ENCODE data around the gene EID1.

EID1 gene

DNA sequence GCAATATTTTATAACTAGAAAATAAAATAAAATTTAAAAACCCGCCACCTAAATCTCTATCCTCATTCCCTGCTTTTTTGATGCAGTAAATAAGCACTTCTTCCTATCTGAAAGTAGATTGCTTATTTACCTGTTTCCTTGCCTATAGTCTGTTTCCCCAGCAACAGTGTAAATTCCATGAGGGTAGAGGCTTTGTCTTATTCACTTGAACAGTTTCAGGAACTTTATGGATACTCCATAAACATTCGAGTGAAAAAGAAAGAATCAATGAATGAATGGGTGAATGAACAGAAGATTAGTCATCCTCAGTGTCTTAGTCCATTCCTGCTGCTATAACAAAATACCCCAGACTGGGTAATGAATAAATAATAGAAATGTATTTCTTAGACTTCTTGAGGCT is 44.1 kb downstream of the EID1 start:
- WGBS, 2 donors (ENCODE audit: extremely low coverage in 2 of 2, insufficient read length in 2 of 2, insufficient replicate concordance in 1 of 2): no CpG with 5 or more reads among the region's 2 CpGs
- Histone ChIP-seq H3K23ac (ENCODE audit: low read depth, low read length, poor library complexity) (no peak overlapping the region), H3K36me3 (replicated peaks in 1 of 2; ENCODE audit: control insufficient read depth in 2 of 2, insufficient read depth in 2 of 2, low read length in 2 of 2) (no peaks in the 10 kb centered on the region), H3K4me3 (ENCODE audit: low read length in 2 of 2) (no peak overlapping the region), H2BK12ac (ENCODE audit: low read length) (no peak overlapping the region), H2AFZ (ENCODE audit: low read length) (no peak overlapping the region), H3K4ac (ENCODE audit: low read length) (no peak overlapping the region), H3K18ac (ENCODE audit: low read length) (no peak overlapping the region), H3K9ac (ENCODE audit: low read depth, low read length, poor library complexity) (no peak overlapping the region), H3K27ac (replicated peaks; ENCODE audit: low read length) (no peak overlapping the region), H3K27me3 (ENCODE audit: control insufficient read depth in 3 of 3, insufficient read depth in 3 of 3, low read depth in 1 of 3, low read length in 3 of 3) (no peaks in the 10 kb centered on the region), H2BK120ac (ENCODE audit: low read depth, low read length) (no peak overlapping the region), H3K4me2 (ENCODE audit: insufficient read depth, low read length, poor library complexity, severe bottlenecking) (no peak overlapping the region), H4K91ac (ENCODE audit: low read depth, low read length, poor library complexity) (no peak overlapping the region), H3K79me1 (ENCODE audit: low read depth, low read length) (no peaks in the 10 kb centered on the region), H2BK15ac (ENCODE audit: low read length) (no peak overlapping the region), H3K14ac (ENCODE audit: low read length) (no peak overlapping the region), H2AK5ac (ENCODE audit: low read depth, low read length) (no peak overlapping the region), H3K4me1 (ENCODE audit: control insufficient read depth in 2 of 2, insufficient read depth in 1 of 2, low read depth in 1 of 2, low read length in 2 of 2) (no peaks in the 10 kb centered on the region), H3K9me3 (replicated peaks in 1 of 2; ENCODE audit: control insufficient read depth in 2 of 2, insufficient read depth in 1 of 2, low read depth in 1 of 2, low read length in 2 of 2) (no peaks in the 10 kb centered on the region), H2BK5ac (ENCODE audit: low read length) (no peak overlapping the region), H4K8ac (ENCODE audit: low read depth, low read length) (no peak overlapping the region)
- DNase-seq (ENCODE audit: low spot score): no peak

DNA sequence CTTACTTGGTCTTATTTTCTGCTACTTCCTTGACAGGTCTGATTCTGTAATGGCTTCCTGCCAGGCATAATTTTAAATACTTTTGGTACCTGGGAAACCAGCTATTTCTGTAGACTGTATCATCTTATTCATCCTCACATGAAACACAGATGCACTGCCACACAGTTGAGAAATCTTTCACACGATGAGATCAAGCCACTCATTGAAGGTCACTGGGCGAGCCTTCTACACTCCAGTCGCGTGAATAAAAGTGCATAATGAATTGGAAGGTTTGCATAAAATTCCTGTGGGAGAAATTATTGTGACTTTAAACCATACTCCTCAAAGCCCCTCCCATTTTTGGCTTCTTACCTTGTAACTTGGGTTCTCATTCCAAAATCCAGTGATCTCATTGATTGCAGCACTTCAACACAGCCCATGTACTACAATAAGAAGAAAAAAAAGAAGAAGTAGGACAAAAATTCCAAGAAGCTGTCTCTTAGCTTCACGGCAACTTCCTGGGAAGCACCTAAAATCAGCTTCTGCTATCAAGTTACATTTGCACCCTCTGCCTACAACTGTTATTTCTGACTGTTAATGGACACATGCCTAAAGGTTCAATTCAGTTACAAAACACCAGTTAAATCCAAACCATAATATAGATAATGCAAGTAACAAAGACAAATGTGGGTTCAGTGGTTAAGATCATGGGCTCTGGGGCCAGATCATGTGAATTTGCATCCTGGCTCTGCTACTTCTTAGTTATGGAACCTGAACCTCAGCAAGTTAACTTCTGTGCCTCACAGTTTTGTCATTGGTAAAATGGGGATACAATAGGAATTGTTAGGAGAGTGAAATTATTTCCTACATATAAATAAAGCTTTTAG is 46.8 kb downstream of the EID1 start:
- no peak overlapping the region for H3K23ac ChIP-seq (ENCODE audit: low read depth, low read length, poor library complexity)
- H3K36me3 ChIP-seq (replicated peaks in 1 of 2; ENCODE audit: control insufficient read depth in 2 of 2, insufficient read depth in 2 of 2, low read length in 2 of 2): no peaks in the 10 kb centered on the region
- H3K9me3 ChIP-seq (replicated peaks in 1 of 2; ENCODE audit: control insufficient read depth in 2 of 2, insufficient read depth in 1 of 2, low read depth in 1 of 2, low read length in 2 of 2): no peaks in the 10 kb centered on the region
- no peaks in the 10 kb centered on the region for H3K79me1 ChIP-seq (ENCODE audit: low read depth, low read length)
- no peak overlapping the region for H2AK5ac ChIP-seq (ENCODE audit: low read depth, low read length)
- no peak overlapping the region for H3K18ac ChIP-seq (ENCODE audit: low read length)
- H2BK5ac ChIP-seq (ENCODE audit: low read length): no peak overlapping the region
- no peak for DNase-seq (ENCODE audit: low spot score)
- H3K4me3 ChIP-seq (ENCODE audit: low read length in 2 of 2): no peak overlapping the region
- H2AFZ ChIP-seq (ENCODE audit: low read length): no peak overlapping the region
- no peak overlapping the region for H3K4me2 ChIP-seq (ENCODE audit: insufficient read depth, low read length, poor library complexity, severe bottlenecking)
- H3K27me3 ChIP-seq (ENCODE audit: control insufficient read depth in 3 of 3, insufficient read depth in 3 of 3, low read depth in 1 of 3, low read length in 3 of 3): no peaks in the 10 kb centered on the region
- peaks cover 0 to 4% of the 10 kb centered on the region in 2 donors for H3K4me1 ChIP-seq (ENCODE audit: control insufficient read depth in 2 of 2, insufficient read depth in 1 of 2, low read depth in 1 of 2, low read length in 2 of 2)
- WGBS, 2 donors (ENCODE audit: extremely low coverage in 2 of 2, insufficient read length in 2 of 2, insufficient replicate concordance in 1 of 2): no CpG with 5 or more reads among the region's 5 CpGs
- no peak overlapping the region for H2BK15ac ChIP-seq (ENCODE audit: low read length)
- H3K9ac ChIP-seq (ENCODE audit: low read depth, low read length, poor library complexity): no peak overlapping the region
- no peak overlapping the region for H4K8ac ChIP-seq (ENCODE audit: low read depth, low read length)
- H3K27ac ChIP-seq (replicated peaks; ENCODE audit: low read length): no peak overlapping the region
- no peak overlapping the region for H3K14ac ChIP-seq (ENCODE audit: low read length)
- no peak overlapping the region for H4K91ac ChIP-seq (ENCODE audit: low read depth, low read length, poor library complexity)
- no peak overlapping the region for H2BK12ac ChIP-seq (ENCODE audit: low read length)
- no peak overlapping the region for H3K4ac ChIP-seq (ENCODE audit: low read length)
- H2BK120ac ChIP-seq (ENCODE audit: low read depth, low read length): no peak overlapping the region

DNA sequence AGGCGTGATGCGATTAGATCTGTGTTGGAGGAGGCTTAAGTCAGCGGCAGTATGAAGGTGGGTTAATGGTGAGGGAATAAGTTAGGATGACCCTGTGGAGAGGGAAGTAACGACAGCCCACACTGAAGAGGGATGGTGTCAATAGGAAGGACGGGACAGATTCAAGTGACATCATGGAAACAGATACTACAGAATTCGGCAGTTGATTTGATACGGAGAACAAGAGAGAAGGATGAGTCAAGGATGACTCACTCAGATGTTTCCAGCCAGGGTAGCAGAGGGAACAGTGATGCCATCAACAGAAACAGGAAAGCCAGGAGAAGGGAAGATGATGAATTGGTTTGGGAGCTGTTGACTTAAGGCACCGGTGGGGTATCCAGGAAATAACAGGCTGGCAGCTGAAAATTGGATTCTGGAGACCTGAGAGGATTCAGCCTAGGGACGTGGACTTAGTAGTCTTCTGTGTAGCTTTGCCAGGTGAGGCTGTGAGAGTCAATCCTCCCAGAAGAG is 47.8 kb downstream of the EID1 start:
- H4K8ac ChIP-seq (ENCODE audit: low read depth, low read length): no peak overlapping the region
- H3K4me2 ChIP-seq (ENCODE audit: insufficient read depth, low read length, poor library complexity, severe bottlenecking): no peak overlapping the region
- no CpG with 5 or more reads among the region's 9 CpGs for WGBS, 2 donors (ENCODE audit: extremely low coverage in 2 of 2, insufficient read length in 2 of 2, insufficient replicate concordance in 1 of 2)
- peaks cover 0 to 4% of the 10 kb centered on the region in 2 donors for H3K4me1 ChIP-seq (ENCODE audit: control insufficient read depth in 2 of 2, insufficient read depth in 1 of 2, low read depth in 1 of 2, low read length in 2 of 2)
- H3K27ac ChIP-seq (replicated peaks; ENCODE audit: low read length): no peak overlapping the region
- no peak overlapping the region for H3K14ac ChIP-seq (ENCODE audit: low read length)
- H2AK5ac ChIP-seq (ENCODE audit: low read depth, low read length): no peak overlapping the region
- no peak overlapping the region for H3K9ac ChIP-seq (ENCODE audit: low read depth, low read length, poor library complexity)
- H3K9me3 ChIP-seq (replicated peaks in 1 of 2; ENCODE audit: control insufficient read depth in 2 of 2, insufficient read depth in 1 of 2, low read depth in 1 of 2, low read length in 2 of 2): no peaks in the 10 kb centered on the region
- H2BK120ac ChIP-seq (ENCODE audit: low read depth, low read length): no peak overlapping the region
- H2AFZ ChIP-seq (ENCODE audit: low read length): peak overlapping the region; percentile 56
- H3K4ac ChIP-seq (ENCODE audit: low read length): no peak overlapping the region
- no peaks in the 10 kb centered on the region for H3K79me1 ChIP-seq (ENCODE audit: low read depth, low read length)
- H3K27me3 ChIP-seq (ENCODE audit: control insufficient read depth in 3 of 3, insufficient read depth in 3 of 3, low read depth in 1 of 3, low read length in 3 of 3): no peaks in the 10 kb centered on the region
- no peaks in the 10 kb centered on the region for H3K36me3 ChIP-seq (replicated peaks in 1 of 2; ENCODE audit: control insufficient read depth in 2 of 2, insufficient read depth in 2 of 2, low read length in 2 of 2)
- H3K4me3 ChIP-seq (ENCODE audit: low read length in 2 of 2): no peak overlapping the region
- H3K23ac ChIP-seq (ENCODE audit: low read depth, low read length, poor library complexity): no peak overlapping the region
- no peak overlapping the region for H2BK5ac ChIP-seq (ENCODE audit: low read length)
- no peak overlapping the region for H2BK12ac ChIP-seq (ENCODE audit: low read length)
- H3K18ac ChIP-seq (ENCODE audit: low read length): no peak overlapping the region
- no peak overlapping the region for H4K91ac ChIP-seq (ENCODE audit: low read depth, low read length, poor library complexity)
- no peak for DNase-seq (ENCODE audit: low spot score)
- H2BK15ac ChIP-seq (ENCODE audit: low read length): no peak overlapping the region

DNA sequence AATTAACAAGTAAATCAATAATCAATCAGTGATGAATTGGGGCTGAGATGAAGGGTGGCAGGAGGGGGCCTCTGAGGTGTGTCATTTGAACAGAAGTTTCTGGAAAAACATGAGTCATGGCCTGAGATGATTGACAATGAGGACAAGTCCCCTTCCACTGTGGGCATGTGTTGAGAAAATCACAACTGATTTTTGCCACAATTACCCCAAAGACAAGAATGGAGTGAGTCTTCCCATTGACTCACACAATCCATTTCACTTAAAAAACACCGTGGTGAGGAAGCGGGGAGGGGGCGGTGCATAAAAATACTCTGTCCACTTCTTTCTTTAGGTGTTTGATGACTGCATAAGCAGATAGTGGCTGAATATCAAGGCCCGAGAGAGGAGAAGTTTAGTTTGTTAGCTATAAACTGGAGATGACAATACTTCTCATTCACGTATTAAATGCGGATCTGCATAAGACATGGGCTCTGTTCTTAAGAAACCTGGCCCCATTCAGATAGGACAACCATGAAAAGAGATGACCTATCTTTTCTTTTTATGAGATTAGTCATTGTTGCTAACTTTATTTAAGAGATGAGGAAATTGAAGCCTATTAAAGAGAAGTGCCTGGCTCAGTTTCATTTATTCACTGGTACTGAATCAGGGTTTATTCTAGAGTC is 51.1 kb downstream of the EID1 start:
- H3K4me2 ChIP-seq (ENCODE audit: insufficient read depth, low read length, poor library complexity, severe bottlenecking): no peak overlapping the region
- H3K4me1 ChIP-seq (ENCODE audit: control insufficient read depth in 2 of 2, insufficient read depth in 1 of 2, low read depth in 1 of 2, low read length in 2 of 2): peaks cover 0 to 4% of the 10 kb centered on the region in 2 donors
- no peaks in the 10 kb centered on the region for H3K9me3 ChIP-seq (replicated peaks in 1 of 2; ENCODE audit: control insufficient read depth in 2 of 2, insufficient read depth in 1 of 2, low read depth in 1 of 2, low read length in 2 of 2)
- no peak overlapping the region for H2BK120ac ChIP-seq (ENCODE audit: low read depth, low read length)
- no peak overlapping the region for H3K18ac ChIP-seq (ENCODE audit: low read length)
- WGBS, 2 donors (ENCODE audit: extremely low coverage in 2 of 2, insufficient read length in 2 of 2, insufficient replicate concordance in 1 of 2): no CpG with 5 or more reads among the region's 6 CpGs
- H3K23ac ChIP-seq (ENCODE audit: low read depth, low read length, poor library complexity): no peak overlapping the region
- no peak overlapping the region for H2BK5ac ChIP-seq (ENCODE audit: low read length)
- no peak overlapping the region for H3K14ac ChIP-seq (ENCODE audit: low read length)
- no peaks in the 10 kb centered on the region for H3K27me3 ChIP-seq (ENCODE audit: control insufficient read depth in 3 of 3, insufficient read depth in 3 of 3, low read depth in 1 of 3, low read length in 3 of 3)
- no peak overlapping the region for H2AFZ ChIP-seq (ENCODE audit: low read length)
- H3K79me1 ChIP-seq (ENCODE audit: low read depth, low read length): no peaks in the 10 kb centered on the region
- no peak overlapping the region for H3K9ac ChIP-seq (ENCODE audit: low read depth, low read length, poor library complexity)
- no peaks in the 10 kb centered on the region for H3K36me3 ChIP-seq (replicated peaks in 1 of 2; ENCODE audit: control insufficient read depth in 2 of 2, insufficient read depth in 2 of 2, low read length in 2 of 2)
- no peak for DNase-seq (ENCODE audit: low spot score)
- H3K4ac ChIP-seq (ENCODE audit: low read length): no peak overlapping the region
- no peak overlapping the region for H2AK5ac ChIP-seq (ENCODE audit: low read depth, low read length)
- no peak overlapping the region for H3K27ac ChIP-seq (replicated peaks; ENCODE audit: low read length)
- H2BK12ac ChIP-seq (ENCODE audit: low read length): no peak overlapping the region
- H4K8ac ChIP-seq (ENCODE audit: low read depth, low read length): no peak overlapping the region
- no peak overlapping the region for H3K4me3 ChIP-seq (ENCODE audit: low read length in 2 of 2)
- no peak overlapping the region for H2BK15ac ChIP-seq (ENCODE audit: low read length)
- no peak overlapping the region for H4K91ac ChIP-seq (ENCODE audit: low read depth, low read length, poor library complexity)
